NCI-H524 treated with DMSO at 0.1 percent for 48 hours (cell line): ENCODE results near the gene KIF18B.

Experiments used
- DNase-seq: peaks from one replicate; lab custom pipeline; 2025; lab: John Stamatoyannopoulos, UW

The KIF18B gene

DNA sequence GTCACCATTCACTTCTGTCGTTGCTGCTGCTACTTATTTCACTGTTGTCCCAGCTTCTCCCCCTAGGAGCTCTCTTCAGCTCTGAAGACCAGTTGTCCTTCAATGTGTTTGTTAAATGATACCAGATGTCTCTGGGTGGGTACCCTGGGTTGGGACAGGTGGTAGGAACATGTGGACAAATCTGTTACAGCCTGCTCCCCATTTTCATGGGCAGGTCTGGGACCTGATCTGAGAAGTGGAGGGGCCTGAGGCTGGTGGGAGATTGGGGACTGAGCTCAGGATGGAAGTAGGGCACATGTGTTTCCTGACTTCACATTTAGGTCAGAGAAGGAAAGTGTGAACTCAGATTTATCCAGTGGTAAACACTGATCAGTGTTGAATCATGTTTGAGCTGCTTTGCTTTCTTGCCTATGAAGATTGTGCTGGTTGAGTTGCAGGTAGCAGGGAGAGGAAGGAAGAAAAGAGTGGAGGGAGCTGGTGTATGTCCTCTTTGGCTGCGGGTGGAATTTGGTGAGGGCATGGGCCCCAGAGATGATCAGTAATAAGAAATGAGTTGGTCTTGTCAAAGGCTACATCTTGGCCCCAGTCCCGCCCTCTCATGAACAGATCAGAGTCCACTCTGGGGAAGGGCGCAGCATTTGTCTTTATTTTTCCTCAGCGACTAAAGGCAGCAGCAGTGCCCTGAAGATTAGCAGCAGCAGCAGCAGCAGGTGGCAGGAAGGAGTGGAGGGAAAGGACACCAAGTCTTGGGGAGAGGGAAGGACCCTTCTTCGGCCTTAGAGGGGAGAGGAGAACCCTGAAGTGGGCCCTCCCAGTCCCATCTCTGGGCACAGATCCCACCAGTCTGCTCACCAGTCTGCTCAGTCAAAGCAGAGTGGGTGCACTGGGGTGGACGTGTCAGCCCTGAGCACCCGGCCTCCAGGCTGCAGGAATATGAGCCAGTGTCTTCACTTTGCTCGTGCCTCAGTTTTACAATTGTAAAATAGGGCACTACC, 42.3 kb downstream of the KIF18B start:
- peak; percentile 55 for DNase-seq

GRCh38 chr17:44904001-44904984, 43.3 kb downstream of the KIF18B start:
- DNase-seq = no peak

DNA sequence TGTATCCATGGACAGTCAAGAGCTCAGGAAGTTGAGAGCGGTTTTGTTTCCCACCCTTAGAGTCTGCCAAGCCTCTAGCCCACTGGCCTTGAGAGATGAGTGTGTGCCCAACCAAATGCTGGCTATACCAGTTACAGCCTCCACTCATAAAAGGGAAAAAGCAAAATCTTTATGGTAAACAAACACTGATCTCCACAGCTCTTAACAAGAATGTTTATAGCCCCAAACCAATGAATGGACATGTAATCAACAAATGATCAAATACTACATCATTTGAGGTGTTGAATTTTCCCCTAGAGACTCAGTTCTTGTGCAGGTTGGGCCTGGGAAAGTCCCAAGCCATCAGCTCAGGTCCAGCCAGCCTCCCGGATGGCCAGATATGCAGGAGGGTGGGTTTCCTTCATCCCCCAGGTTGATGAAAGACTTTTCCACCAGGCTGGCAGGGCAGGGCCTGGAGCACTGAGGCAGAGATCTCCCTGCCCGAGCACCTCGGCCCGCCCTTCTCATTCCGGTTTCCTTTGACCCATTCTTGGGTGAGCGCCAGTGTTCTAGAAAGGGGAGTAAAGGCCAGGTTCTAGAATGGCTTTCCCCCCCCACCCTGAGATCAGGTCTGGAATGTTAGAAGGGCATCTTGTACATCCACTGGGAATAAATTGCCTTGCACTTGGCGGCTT, 44.4 kb downstream of the KIF18B start:
- DNase-seq = no peak

DNA sequence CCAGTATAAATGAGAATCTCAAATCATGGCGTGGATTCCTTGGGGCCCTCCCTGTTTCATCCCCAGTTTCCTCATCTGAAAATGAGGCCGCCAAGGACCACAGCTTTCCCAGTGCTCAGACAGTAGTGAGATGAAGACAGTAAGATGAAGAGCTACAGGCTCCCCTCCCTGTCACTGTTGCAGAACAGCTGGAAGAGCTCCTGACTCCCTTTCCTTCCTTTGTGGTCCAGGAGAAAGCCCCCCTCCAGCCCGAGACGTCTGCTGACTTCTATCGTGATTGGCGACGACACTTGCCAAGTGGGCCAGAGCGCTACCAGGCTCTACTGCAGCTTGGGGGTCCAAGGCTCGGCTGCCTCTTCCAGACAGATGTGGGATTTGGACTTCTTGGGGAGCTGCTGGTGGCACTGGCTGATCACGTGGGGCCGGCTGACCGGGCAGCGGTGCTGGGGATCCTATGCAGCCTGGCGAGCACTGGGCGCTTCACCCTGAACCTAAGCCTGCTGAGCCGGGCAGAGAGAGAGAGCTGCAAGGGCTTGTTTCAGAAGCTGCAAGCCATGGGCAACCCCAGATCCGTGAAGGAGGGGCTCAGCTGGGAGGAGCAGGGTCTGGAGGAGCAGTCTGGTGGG, 45.3 kb downstream of the KIF18B start:
- DNase-seq = no peak

- no peak for DNase-seq
Observed at GRCh38 chr17:44901411-44901921, 46.1 kb downstream of the KIF18B start.

- DNase-seq = peak; percentile 47
Observed at GRCh38 chr17:44900894-44901293, 46.7 kb downstream of the KIF18B start.

GRCh38 chr17:44899074-44899782, 48.3 kb downstream of the KIF18B start, which contains the start of gene EFTUD2:
Gene EFTUD2 (minus strand): TSS chr17:44899445. CDS start chr17:44894521, 4,924 bp downstream.
- peak; percentile 45 for DNase-seq

DNA sequence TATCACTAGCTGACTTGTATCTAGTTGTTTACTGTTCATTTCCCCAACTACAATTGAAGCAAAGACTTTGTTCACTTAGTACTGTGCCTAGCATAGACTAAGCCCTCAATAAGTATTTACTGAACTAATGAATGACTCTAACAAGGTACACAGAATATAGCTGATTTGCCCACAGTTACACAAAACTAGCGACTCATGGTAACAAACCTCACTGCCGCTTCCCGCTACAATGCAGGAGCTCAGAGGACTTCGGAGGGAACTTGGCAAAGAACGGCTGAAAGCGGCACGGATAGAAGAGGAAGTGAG, 48.9 kb downstream of the KIF18B start:
- DNase-seq = no peak

DNA sequence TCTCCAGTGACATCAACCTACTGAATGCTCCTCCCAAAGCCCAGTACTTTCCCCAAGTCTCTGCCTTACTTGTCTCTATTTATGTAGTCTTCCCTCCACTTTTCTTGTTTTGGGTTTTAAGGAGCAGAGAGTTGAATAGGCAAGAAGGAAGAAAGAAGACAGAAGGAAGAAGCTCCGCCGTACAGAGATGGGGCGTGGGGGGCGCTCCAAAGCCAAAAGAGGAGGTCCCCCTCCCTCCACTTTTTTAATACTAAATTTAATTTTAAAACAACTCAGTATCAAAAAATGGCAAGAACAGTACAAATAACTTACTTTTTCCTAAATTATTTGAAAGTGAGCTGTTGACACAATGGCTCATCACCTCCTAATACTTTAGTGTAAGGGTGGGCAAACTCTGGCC, 52.9 kb downstream of the KIF18B start:
- no peak for DNase-seq

GRCh38 chr17:44892250-44892649, 55.3 kb downstream of the KIF18B start:
- DNase-seq = no peak

GRCh38 chr17:44889003-44889402, 58.6 kb downstream of the KIF18B start:
- no peak for DNase-seq

DNA sequence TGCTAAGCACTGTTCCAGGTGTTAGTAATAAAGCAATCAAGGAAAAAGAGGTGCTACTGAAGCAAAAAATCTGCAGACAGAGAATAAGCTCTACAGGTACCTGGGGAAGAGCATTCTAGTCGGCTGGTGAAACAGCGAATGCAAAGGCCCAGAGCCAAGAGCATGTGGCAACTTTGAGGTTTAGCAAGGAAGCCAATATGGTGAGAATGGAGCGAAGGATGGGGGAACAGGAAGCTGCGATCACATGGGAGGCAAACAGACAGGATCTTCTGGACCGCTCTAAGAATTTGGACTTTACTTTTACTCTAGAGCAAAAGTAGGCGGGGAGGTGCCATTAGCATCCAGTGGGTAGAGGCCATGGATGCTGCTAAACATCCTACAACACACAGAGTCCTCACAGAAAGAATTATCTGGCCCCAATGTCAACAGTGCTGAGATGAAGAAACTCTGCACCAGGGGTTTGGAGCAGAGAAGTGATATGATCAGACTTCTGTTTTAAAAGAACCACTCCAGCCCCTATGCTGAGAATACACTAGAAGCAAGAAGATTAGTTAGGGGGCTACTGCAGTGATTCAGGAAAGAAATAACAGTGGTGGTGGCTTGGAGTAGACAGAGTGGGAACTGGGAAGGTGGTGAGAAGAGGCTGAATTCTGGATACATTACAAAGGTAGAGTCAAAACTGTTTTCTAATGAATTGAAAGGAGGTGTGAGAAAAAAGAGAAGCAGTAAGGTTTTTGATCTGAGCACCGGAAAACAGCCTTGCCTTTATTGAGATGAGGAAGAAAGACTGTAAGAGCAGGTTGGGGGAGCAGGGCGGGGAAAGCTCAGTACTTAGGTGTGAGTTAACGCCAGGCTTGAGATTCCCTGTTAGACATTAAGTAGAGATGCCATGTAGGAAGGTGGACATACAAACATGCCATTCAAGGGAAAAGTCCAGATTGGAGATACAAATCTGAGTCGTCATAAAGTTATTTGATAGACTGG, 59.3 kb downstream of the KIF18B start:
- no peak for DNase-seq

GRCh38 chr17:44887016-44887415, 60.6 kb downstream of the KIF18B start:
- DNase-seq = no peak

- no peak for DNase-seq
Observed at GRCh38 chr17:44884941-44885340, 62.6 kb downstream of the KIF18B start.

GRCh38 chr17:44881145-44881544, 66.4 kb downstream of the KIF18B start:
- DNase-seq = no peak

GRCh38 chr17:44880062-44880461, 67.5 kb downstream of the KIF18B start:
- no peak for DNase-seq

- DNase-seq = no peak
Observed at GRCh38 chr17:44879376-44879775, 68.2 kb downstream of the KIF18B start.

DNA sequence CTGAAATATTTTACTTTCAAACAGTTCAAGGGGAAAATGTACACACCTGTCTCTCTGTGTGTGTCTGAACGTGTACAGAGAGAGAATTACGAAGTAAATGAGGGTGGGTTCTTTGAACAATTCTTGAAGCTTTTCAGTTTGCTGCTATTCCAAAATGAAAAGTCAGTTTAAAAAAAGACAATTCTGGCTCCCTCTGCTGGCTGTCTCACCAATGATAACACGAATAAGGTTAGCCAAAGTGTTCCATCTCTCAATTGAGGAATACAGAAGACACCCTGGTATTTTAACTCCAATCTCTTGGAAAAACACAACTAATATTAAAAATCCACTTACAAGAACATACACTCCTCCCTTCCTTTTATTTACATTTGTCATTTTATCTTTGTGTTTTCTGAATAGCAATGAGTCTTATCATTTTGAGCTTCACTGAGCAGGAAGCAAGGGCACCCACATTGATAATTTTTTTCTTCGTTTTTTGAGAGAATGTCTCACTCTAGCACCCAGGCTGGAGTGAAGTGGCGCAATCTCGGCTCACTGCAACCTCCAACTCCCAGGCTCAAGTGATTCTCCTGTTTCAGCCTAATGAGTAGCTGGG, 68.8 kb downstream of the KIF18B start:
- no peak for DNase-seq

DNA sequence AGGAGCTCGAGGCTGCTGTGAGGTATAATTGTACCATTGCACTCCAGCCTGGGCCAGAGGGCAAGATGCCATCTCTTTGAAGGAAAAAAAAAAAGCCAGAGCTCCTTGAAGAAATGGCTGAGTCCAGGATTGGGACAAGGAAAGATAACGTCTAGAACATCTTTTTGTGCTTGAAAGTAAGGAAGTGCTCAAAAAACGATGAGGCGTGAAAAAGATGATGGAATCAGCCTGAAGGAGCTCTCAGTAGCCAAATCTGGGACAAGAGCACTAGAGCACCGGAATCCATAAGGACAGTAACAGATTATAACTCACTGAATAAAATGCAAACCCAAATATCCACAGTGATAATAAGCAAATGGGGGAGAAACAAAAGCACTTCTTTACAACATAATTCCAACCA, 70.5 kb downstream of the KIF18B start:
- no peak for DNase-seq
